LNCaP clone FGC (cell line): ENCODE data around the gene GABRG3.
A peak's percentile ranks its signal among the peaks of the same experiment; 100 is the strongest.

ENCODE experiments used
- DNase-seq: peaks from one replicate; pipeline ENCODE4 v3.0.0-alpha.2; 2011; ENCODE audit warnings: low read depth
- H3K4me3 ChIP-seq: 2 replicates; pipeline ENCODE4 v1.5.1; 2011; ENCODE audit warnings: mild to moderate bottlenecking, low read depth, low read length, control low read depth
- CTCF ChIP-seq: IDR thresholded peaks from 2 replicates; pipeline ENCODE4 v1.5.1; 2012; ENCODE audit warnings: mild to moderate bottlenecking; ENCODE audit not compliant: control insufficient read depth, insufficient read depth; ENCODE audit errors: extremely low read depth

GABRG3 gene

GRCh38 chr15:27339138-27339537 is 368.2 kb downstream of the GABRG3 start:
- no peak for DNase-seq
- H3K4me3 ChIP-seq = no peak overlapping the region

DNA sequence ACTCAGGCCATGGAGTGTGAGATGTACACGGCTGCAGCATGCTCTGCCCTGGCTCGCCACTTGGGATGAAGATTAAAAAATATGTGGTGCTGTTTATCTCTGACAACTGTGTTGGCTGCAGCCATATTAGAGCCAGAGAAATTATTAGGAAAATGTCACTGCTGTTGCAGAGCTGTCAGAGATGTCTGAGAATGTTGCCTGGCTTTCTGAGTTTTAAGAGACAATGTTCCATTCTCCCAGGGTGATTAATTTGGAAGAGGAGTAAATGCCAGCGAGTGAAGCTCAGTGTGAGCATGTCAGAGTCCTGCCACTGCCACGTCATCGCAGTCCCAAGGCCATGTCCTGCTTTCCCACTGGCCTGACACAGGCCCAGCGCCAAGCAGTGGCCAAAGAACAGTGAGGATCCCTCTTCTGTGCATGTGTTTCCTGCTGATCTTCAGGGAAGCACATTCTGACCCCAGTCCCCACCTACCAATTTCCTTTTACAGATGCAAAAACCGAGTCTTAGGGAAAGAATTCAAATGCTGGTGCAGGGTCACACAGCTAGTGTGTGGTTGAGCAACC is 370.9 kb downstream of the GABRG3 start:
- no peak for TF ChIP-seq CTCF
- DNase-seq = no peak
- no peak overlapping the region for H3K4me3 ChIP-seq

More at GRCh38 chr15:27339138-27339537, 368.2 kb downstream of the GABRG3 start:
- TF ChIP-seq CTCF = peak; percentile 38

GRCh38 chr15:27342991-27343390 is 372.0 kb downstream of the GABRG3 start:
- DNase-seq = no peak
- no peak overlapping the region for H3K4me3 ChIP-seq
- TF ChIP-seq CTCF = no peak

GRCh38 chr15:27352136-27352535 is 381.2 kb downstream of the GABRG3 start:
- TF ChIP-seq CTCF = no peak
- H3K4me3 ChIP-seq = no peak overlapping the region
- no peak for DNase-seq

GRCh38 chr15:27353856-27354255 is 382.9 kb downstream of the GABRG3 start:
- DNase-seq = no peak
- no peak for TF ChIP-seq CTCF
- no peak overlapping the region for H3K4me3 ChIP-seq

DNA sequence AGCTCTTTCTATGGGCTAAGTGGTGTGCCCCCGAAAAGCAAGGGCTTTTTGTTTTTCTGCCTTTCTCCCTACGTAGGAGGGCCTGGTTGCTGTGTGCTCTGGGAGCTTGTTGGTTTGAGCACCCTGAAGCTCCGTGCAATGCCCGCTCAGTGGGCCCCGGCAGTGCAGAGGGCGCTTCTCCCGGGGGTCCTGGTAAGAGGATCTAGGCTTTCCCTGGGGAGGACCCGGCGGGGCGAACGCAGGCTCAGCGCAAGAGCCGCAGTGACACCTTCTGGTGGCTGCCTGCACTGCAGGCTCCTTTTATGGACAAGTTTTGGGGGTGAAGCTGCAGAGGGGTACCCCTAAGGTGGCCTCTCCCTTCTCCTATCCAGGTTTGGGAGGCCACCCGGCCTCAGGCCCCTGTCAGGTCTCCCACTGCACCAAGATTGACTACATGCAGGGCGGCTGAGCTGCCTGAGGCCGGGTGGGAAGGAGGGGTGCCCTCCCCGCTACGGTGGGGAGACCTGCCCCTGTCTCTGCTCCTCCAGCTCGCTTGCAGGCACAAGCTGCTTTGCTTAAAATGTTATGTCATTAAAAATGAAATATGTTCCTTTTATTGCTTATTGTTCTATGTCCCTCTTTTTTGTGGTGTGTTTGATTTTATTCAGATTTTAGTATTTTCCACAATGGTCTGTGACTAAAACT is 387.9 kb downstream of the GABRG3 start:
- TF ChIP-seq CTCF = peak; percentile 82
- DNase-seq = no peak
- H3K4me3 ChIP-seq = no peak overlapping the region

DNA sequence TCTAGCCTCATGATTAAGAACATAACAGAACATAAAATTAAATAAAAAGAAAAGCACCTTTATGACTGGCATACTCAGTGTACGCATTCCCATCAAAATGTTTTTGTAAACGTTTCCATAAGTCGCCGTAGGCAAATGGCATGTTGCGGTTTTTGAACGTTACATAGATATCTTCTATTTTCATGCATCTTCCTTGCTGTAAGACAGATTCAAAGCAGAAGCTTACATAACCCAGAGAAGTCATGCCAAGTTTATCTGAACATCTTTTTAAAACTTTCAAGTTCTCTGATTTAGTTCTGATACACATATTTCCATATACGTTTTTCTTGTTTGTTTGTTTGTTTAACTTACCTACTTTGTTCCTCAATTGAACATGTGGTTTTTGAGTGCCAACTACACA is 388.6 kb downstream of the GABRG3 start:
- no peak for TF ChIP-seq CTCF

More for the DNA sequence above, 388.6 kb downstream of the GABRG3 start:
- H3K4me3 ChIP-seq = no peak overlapping the region
- no peak for DNase-seq
